Ovary (tissue), 3 donors: ENCODE measurements around the gene COG2.

Experiments used
- EP300 ChIP-seq: sonication (generic); formaldehyde crosslinking; IDR thresholded peaks from one replicate; pipeline ENCODE4 v1.6.1; 2017; ENCODE audit warnings: antibody characterized with exemption
- POLR2A ChIP-seq: fragments of 450-650 bp; IDR thresholded peaks from one replicate; pipeline ENCODE4 v1.6.1; 2017; ENCODE audit warnings: antibody characterized with exemption, mild to moderate bottlenecking, moderate library complexity
- TF ChIP-seq, protein P1 (sequence below), 3 donors: fragments of 450-650 bp in 2 of 3; fragments of 200-600 bp in 1 of 3; IDR thresholded peaks; one replicate each; pipeline versions ENCODE4 v1.5.1 to v1.8.0; 2016 to 2022; ENCODE audit warnings: antibody characterized with exemption in 3 of 3, mild to moderate bottlenecking in 1 of 3
- donor health status: DM: no; HTN: no; CAD: no.

DNA sequence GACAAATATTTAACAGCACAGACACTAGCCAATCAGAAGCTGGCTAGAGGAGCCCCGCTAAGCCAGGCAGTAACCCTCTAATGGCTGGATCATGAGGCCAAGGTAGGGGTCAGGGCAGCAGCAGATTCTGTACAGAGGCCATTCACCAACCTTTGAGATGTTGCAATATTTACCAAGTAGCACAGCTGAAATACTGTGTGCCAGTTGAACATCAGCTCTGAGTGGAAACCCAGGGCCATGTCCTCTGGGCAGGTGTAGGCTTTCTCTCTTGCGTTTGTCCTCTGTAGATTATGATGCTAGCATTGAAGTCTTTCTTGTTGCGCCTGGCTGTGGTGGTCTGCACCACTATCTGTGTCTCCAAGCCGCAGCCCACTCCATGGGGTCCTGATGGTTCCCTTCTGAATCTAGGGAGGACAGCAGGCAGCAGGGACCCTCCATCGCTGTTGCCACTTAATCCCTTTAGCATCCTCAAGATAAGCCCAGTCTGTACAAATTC lies 2.5 kb upstream of the COG2 start:
- TF ChIP-seq EP300: no peak
- TF ChIP-seq POLR2A: no peak
- TF ChIP-seq, protein P1, sequence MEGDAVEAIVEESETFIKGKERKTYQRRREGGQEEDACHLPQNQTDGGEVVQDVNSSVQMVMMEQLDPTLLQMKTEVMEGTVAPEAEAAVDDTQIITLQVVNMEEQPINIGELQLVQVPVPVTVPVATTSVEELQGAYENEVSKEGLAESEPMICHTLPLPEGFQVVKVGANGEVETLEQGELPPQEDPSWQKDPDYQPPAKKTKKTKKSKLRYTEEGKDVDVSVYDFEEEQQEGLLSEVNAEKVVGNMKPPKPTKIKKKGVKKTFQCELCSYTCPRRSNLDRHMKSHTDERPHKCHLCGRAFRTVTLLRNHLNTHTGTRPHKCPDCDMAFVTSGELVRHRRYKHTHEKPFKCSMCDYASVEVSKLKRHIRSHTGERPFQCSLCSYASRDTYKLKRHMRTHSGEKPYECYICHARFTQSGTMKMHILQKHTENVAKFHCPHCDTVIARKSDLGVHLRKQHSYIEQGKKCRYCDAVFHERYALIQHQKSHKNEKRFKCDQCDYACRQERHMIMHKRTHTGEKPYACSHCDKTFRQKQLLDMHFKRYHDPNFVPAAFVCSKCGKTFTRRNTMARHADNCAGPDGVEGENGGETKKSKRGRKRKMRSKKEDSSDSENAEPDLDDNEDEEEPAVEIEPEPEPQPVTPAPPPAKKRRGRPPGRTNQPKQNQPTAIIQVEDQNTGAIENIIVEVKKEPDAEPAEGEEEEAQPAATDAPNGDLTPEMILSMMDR (IDR thresholded peaks at IDR 0.05): no peak
